SK-N-SH treated with all-trans-retinoic acid at 6 μM for 48 hours (cell line): ENCODE data around the gene TAF12.

Source experiments
- ATAC-seq: fragments of 200-7000 bp; cut with Tn5 transposase; 3 replicates; pipeline ENCODE4 v1.9.1; 2020; ENCODE audit warnings: mild to moderate bottlenecking, moderate library complexity
- BACH2 ChIP-seq: fragments of 250-450 bp; sonication (Bioruptor Pico); IDR thresholded peaks from 2 replicates; pipeline ENCODE4 v1.9.0; 2021; ENCODE audit warnings: mild to moderate bottlenecking, borderline replicate concordance
- CSDC2 ChIP-seq: fragments of 250-450 bp; sonication (Bioruptor Pico); IDR thresholded peaks from 2 replicates; pipeline ENCODE4 v1.5.0; 2020; ENCODE audit warnings: mild to moderate bottlenecking, moderate library complexity
- ESRRG ChIP-seq: fragments of 250-450 bp; sonication (Bioruptor Pico); IDR thresholded peaks from 2 replicates; pipeline ENCODE4 v1.6.1; 2021; ENCODE audit warnings: mild to moderate bottlenecking
- GLIS3 ChIP-seq: fragments of 250-450 bp; sonication (Bioruptor Pico); IDR thresholded peaks from 2 replicates; pipeline ENCODE4 v1.5.0; 2020; ENCODE audit warnings: mild to moderate bottlenecking, moderate library complexity
- ISL1 ChIP-seq: fragments of 250-450 bp; sonication (Bioruptor Pico); IDR thresholded peaks from 2 replicates; pipeline ENCODE4 v2.1.2; 2022; ENCODE audit warnings: mild to moderate bottlenecking, moderate library complexity
- OSR1 ChIP-seq: fragments of 250-450 bp; sonication (Bioruptor Pico); IDR thresholded peaks from 2 replicates; pipeline ENCODE4 v1.8.0; 2022; ENCODE audit warnings: moderate library complexity, mild to moderate bottlenecking, inconsistent platforms
- PPARA ChIP-seq: fragments of 250-450 bp; sonication (Bioruptor Pico); IDR thresholded peaks from 2 replicates; pipeline ENCODE4 v1.5.0; 2020; ENCODE audit warnings: mild to moderate bottlenecking, borderline replicate concordance
- RARB ChIP-seq: fragments of 250-450 bp; sonication (Bioruptor Pico); IDR thresholded peaks from 2 replicates; pipeline ENCODE4 v1.8.0; 2021; ENCODE audit warnings: mild to moderate bottlenecking, moderate library complexity
- SNAI2 ChIP-seq: fragments of 250-450 bp; sonication (Bioruptor Pico); IDR thresholded peaks from 2 replicates; pipeline ENCODE4 v1.5.0; 2020; ENCODE audit warnings: mild to moderate bottlenecking, moderate library complexity
- TCF4 ChIP-seq: fragments of 250-450 bp; sonication (Bioruptor Pico); IDR thresholded peaks from 2 replicates; pipeline ENCODE4 v1.8.0; 2021; ENCODE audit warnings: mild to moderate bottlenecking, moderate library complexity, borderline replicate concordance
- TOX ChIP-seq: fragments of 250-450 bp; sonication (Bioruptor Pico); IDR thresholded peaks from 2 replicates; pipeline ENCODE4 v1.8.0; 2021; ENCODE audit warnings: mild to moderate bottlenecking, moderate library complexity, borderline replicate concordance
- ZC3H10 ChIP-seq: fragments of 250-450 bp; sonication (Bioruptor Pico); IDR thresholded peaks from 2 replicates; pipeline ENCODE4 v1.5.1; 2021; ENCODE audit warnings: mild to moderate bottlenecking, moderate library complexity
- ZFP3 ChIP-seq: fragments of 250-450 bp; sonication (Bioruptor Pico); IDR thresholded peaks from 2 replicates; pipeline ENCODE4 v1.5.0; 2020; ENCODE audit warnings: mild to moderate bottlenecking, moderate library complexity
- ZFP30 ChIP-seq: fragments of 450-650 bp; formaldehyde crosslinking; IDR thresholded peaks from 2 replicates; pipeline ENCODE4 v1.5.0; 2022; ENCODE audit warnings: mild to moderate bottlenecking, moderate library complexity
- ZNF565 ChIP-seq: fragments of 450-650 bp; formaldehyde crosslinking; conservative IDR thresholded peaks from 2 replicates; pipeline ENCODE4 v1.5.0; 2020; ENCODE audit warnings: low read depth, mild to moderate bottlenecking, moderate library complexity
- ZNF70 ChIP-seq: fragments of 450-650 bp; formaldehyde crosslinking; IDR thresholded peaks from 2 replicates; pipeline ENCODE4 v1.5.0; 2020; ENCODE audit warnings: mild to moderate bottlenecking, moderate library complexity
- TF ChIP-seq, protein P1 (sequence below): fragments of 250-450 bp; sonication (Bioruptor Pico); IDR thresholded peaks from 2 replicates; pipeline ENCODE4 v1.5.0; 2020; ENCODE audit warnings: mild to moderate bottlenecking, moderate library complexity
- TF ChIP-seq, protein P2 (sequence below): fragments of 250-450 bp; sonication (Bioruptor Pico); IDR thresholded peaks from 2 replicates; pipeline ENCODE4 v1.8.0; 2020; ENCODE audit warnings: mild to moderate bottlenecking, moderate library complexity, borderline replicate concordance
- TF ChIP-seq, protein P3 (sequence below): fragments of 250-450 bp; sonication (Bioruptor Pico); IDR thresholded peaks from 2 replicates; pipeline ENCODE4 v1.5.1; 2021; ENCODE audit warnings: mild to moderate bottlenecking, moderate library complexity
- TF ChIP-seq, protein P4 (sequence below): fragments of 250-450 bp; sonication (Bioruptor Pico); IDR thresholded peaks from 2 replicates; pipeline ENCODE4 v1.8.0; 2021; ENCODE audit warnings: low read depth, mild to moderate bottlenecking, moderate library complexity, borderline replicate concordance

Gene TAF12

DNA sequence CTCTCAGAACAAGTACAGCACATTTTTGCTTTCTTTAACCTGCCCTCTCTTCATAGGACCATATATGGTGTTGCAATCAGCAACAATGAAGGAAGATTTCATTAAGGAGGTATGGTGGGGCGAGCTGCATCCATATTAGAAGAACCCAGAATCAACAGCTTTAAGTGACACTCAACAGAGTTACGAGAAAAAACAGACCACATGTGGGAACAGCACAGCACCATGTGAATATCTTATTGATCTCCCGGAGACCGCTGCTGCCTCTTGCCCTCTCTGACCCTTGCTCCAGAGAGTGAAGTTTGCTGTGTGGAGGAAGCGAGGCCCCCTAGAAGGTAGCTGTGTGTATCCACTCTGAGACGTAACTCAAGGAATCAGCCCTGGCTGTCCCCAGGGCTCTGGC lies 37.9 kb downstream of the TAF12 start:
- TF ChIP-seq ZFP30 (no peak), ESRRG (CRISPR knock-in tag) (no peak), TOX (CRISPR knock-in tag) (no peak), GLIS3 (no peak), ZC3H10 (CRISPR knock-in tag) (no peak), TCF4 (CRISPR knock-in tag) (no peak), ZNF70 (CRISPR knock-in tag) (no peak), RARB (no peak), CSDC2 (CRISPR knock-in tag) (no peak), ZNF565 (no peak), PPARA (CRISPR knock-in tag) (no peak), ISL1 (CRISPR knock-in tag) (no peak), ZFP3 (no peak), OSR1 (no peak)
- TF ChIP-seq, protein P1, sequence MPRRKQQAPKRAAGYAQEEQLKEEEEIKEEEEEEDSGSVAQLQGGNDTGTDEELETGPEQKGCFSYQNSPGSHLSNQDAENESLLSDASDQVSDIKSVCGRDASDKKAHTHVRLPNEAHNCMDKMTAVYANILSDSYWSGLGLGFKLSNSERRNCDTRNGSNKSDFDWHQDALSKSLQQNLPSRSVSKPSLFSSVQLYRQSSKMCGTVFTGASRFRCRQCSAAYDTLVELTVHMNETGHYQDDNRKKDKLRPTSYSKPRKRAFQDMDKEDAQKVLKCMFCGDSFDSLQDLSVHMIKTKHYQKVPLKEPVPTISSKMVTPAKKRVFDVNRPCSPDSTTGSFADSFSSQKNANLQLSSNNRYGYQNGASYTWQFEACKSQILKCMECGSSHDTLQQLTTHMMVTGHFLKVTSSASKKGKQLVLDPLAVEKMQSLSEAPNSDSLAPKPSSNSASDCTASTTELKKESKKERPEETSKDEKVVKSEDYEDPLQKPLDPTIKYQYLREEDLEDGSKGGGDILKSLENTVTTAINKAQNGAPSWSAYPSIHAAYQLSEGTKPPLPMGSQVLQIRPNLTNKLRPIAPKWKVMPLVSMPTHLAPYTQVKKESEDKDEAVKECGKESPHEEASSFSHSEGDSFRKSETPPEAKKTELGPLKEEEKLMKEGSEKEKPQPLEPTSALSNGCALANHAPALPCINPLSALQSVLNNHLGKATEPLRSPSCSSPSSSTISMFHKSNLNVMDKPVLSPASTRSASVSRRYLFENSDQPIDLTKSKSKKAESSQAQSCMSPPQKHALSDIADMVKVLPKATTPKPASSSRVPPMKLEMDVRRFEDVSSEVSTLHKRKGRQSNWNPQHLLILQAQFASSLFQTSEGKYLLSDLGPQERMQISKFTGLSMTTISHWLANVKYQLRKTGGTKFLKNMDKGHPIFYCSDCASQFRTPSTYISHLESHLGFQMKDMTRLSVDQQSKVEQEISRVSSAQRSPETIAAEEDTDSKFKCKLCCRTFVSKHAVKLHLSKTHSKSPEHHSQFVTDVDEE: no peak
- TF ChIP-seq, protein P2, sequence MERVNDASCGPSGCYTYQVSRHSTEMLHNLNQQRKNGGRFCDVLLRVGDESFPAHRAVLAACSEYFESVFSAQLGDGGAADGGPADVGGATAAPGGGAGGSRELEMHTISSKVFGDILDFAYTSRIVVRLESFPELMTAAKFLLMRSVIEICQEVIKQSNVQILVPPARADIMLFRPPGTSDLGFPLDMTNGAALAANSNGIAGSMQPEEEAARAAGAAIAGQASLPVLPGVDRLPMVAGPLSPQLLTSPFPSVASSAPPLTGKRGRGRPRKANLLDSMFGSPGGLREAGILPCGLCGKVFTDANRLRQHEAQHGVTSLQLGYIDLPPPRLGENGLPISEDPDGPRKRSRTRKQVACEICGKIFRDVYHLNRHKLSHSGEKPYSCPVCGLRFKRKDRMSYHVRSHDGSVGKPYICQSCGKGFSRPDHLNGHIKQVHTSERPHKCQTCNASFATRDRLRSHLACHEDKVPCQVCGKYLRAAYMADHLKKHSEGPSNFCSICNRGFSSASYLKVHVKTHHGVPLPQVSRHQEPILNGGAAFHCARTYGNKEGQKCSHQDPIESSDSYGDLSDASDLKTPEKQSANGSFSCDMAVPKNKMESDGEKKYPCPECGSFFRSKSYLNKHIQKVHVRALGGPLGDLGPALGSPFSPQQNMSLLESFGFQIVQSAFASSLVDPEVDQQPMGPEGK (CRISPR knock-in tag): no peak
- TF ChIP-seq, protein P3, sequence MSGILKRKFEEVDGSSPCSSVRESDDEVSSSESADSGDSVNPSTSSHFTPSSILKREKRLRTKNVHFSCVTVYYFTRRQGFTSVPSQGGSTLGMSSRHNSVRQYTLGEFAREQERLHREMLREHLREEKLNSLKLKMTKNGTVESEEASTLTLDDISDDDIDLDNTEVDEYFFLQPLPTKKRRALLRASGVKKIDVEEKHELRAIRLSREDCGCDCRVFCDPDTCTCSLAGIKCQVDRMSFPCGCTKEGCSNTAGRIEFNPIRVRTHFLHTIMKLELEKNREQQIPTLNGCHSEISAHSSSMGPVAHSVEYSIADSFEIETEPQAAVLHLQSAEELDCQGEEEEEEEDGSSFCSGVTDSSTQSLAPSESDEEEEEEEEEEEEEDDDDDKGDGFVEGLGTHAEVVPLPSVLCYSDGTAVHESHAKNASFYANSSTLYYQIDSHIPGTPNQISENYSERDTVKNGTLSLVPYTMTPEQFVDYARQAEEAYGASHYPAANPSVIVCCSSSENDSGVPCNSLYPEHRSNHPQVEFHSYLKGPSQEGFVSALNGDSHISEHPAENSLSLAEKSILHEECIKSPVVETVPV (CRISPR knock-in tag): no peak
- TF ChIP-seq, protein P4, sequence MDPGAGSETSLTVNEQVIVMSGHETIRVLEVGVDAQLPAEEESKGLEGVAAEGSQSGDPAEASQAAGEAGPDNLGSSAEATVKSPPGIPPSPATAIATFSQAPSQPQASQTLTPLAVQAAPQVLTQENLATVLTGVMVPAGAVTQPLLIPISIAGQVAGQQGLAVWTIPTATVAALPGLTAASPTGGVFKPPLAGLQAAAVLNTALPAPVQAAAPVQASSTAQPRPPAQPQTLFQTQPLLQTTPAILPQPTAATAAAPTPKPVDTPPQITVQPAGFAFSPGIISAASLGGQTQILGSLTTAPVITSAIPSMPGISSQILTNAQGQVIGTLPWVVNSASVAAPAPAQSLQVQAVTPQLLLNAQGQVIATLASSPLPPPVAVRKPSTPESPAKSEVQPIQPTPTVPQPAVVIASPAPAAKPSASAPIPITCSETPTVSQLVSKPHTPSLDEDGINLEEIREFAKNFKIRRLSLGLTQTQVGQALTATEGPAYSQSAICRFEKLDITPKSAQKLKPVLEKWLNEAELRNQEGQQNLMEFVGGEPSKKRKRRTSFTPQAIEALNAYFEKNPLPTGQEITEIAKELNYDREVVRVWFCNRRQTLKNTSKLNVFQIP: no peak
- no peak for ATAC-seq

DNA sequence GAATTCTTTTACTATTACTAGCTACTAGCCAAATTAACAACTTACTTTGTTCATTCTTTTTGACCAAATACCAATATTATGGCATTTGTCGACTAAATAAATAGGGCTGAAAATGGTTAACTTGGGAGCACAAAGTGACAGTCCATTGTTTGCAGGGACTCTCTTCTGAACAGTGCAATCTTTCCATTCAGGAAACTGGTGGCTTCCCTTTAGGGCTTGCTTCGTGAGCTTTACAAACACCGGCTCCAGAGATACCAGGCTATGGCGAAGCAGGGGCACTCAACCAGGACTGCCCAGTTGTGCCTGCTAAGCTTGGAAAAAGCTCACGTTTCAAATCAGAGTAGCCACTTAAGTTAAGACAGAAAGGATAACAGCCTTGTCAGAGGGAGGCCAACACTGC lies 38.5 kb downstream of the TAF12 start:
- TF ChIP-seq ZNF70 (CRISPR knock-in tag): no peak
- TF ChIP-seq ZFP30: no peak
- TF ChIP-seq SNAI2 (CRISPR knock-in tag): no peak
- TF ChIP-seq, protein P2 (CRISPR knock-in tag): no peak
- TF ChIP-seq CSDC2 (CRISPR knock-in tag): no peak
- TF ChIP-seq, protein P3 (CRISPR knock-in tag): no peak
- no peak for TF ChIP-seq BACH2 (CRISPR knock-in tag)
- no peak for TF ChIP-seq OSR1
- TF ChIP-seq TCF4 (CRISPR knock-in tag): no peak
- TF ChIP-seq ZFP3: no peak
- no peak for TF ChIP-seq ISL1 (CRISPR knock-in tag)
- TF ChIP-seq ZNF565: no peak
- TF ChIP-seq, all 23 proteins: peak for 0
- no peak for ATAC-seq
